ENCODE results near the gene LARP6. TPM values are rescaled to one million over a fixed set of nuclear protein-coding genes. Genes with fewer than 3 reads are reported as not detected.

The LARP6 gene
- total and polyA plus RNA-seq, 2 donors (not counting 1 experiment from before 2014, with no cell fraction given) = not detected

- ChIA-PET POLR2A (no interaction called here), CTCF (interaction anchor here (0.7 kb wide), 1 partner anchor 22 kb away, joined by 3 read pairs; no protein-coding TSS in a partner anchor)
- intact Hi-C loops (cut with micrococcal nuclease) = no loop called here
- Mint-ChIP-seq H3K9me3 (ENCODE audit: insufficient read depth) (peaks cover 3% of the 10 kb centered on the region), H3K27ac (no peak overlapping the region), H3K27me3 (peaks cover 21% of the 10 kb centered on the region), H3K4me3 (no peak overlapping the region), H3K4me1 (no peaks in the 10 kb centered on the region)
- Histone ChIP-seq H3K9me3 (ENCODE audit: control extremely low read depth in 1 of 3, control insufficient read depth in 2 of 3, insufficient read depth in 1 of 3, low read length in 2 of 3) (peaks cover 0 to 7% (median 0%) of the 10 kb centered on the region in 3 donors), H4K20me1 (ENCODE audit: control insufficient read depth, insufficient read depth, low read length, poor library complexity, severe bottlenecking) (no peaks in the 10 kb centered on the region), H3K9ac (ENCODE audit: low read length) (no peak overlapping the region), H3K27me3 (replicated peaks in 1 of 4; ENCODE audit: control extremely low read depth in 1 of 4, control insufficient read depth in 3 of 4, insufficient read depth in 4 of 4, low read length in 3 of 4) (peaks cover 0 to 8% (median 0%) of the 10 kb centered on the region in 4 experiments), H3K79me2 (ENCODE audit: control insufficient read depth, insufficient read depth, low read length) (no peaks in the 10 kb centered on the region), H3K4me2 (replicated peaks; ENCODE audit: low read depth, low read length, poor library complexity, severe bottlenecking) (no peak overlapping the region), H3K4me1 (ENCODE audit: control insufficient read depth in 2 of 2, insufficient read depth in 2 of 2, low read length in 2 of 2) (no peaks in the 10 kb centered on the region), H3K36me3 (replicated peaks in 1 of 2; ENCODE audit: control extremely low read depth in 1 of 2, control insufficient read depth in 1 of 2, extremely low read depth in 1 of 2, insufficient read depth in 2 of 2, low read length in 1 of 2) (no peaks in the 10 kb centered on the region), H3K4me3 (ENCODE audit: control extremely low read depth in 1 of 5, extremely low read depth in 1 of 5, insufficient read depth in 1 of 5, low read depth in 2 of 5, low read length in 4 of 5) (no peak overlapping the region), H2AFZ (ENCODE audit: insufficient read depth, low read depth, low read length, poor library complexity, severe bottlenecking) (no peak overlapping the region), H3K27ac (ENCODE audit: low read length in 2 of 2) (no peak overlapping the region)
- DNase-seq = no peak
- ATAC-seq (ENCODE audit: low read depth) = no peak
- WGBS (ENCODE audit: insufficient coverage) = no CpG with 5 or more reads among the region's 5 CpGs
- TF ChIP-seq CTCF (IDR thresholded peaks at IDR 0.05) = no peak
- TF ChIP-seq EZH2 (IDR thresholded peaks at IDR 0.05; ENCODE audit: borderline replicate concordance, insufficient read depth, low read depth, low read length, poor library complexity, severe bottlenecking) = no peak
Measured at GRCh38 chr15:70823196-70823595, 30.8 kb downstream of the LARP6 start.

GRCh38 chr15:70820214-70820613, 33.7 kb downstream of the LARP6 start:
- Histone ChIP-seq H3K79me2 (ENCODE audit: control insufficient read depth, insufficient read depth, low read length) (no peaks in the 10 kb centered on the region), H2AFZ (ENCODE audit: insufficient read depth, low read depth, low read length, poor library complexity, severe bottlenecking) (no peak overlapping the region), H3K9me3 (ENCODE audit: control extremely low read depth in 1 of 3, control insufficient read depth in 2 of 3, insufficient read depth in 1 of 3, low read length in 2 of 3) (peaks cover 0 to 9% (median 0%) of the 10 kb centered on the region in 3 donors), H3K9ac (ENCODE audit: low read length) (no peak overlapping the region), H3K4me1 (ENCODE audit: control insufficient read depth in 2 of 2, insufficient read depth in 2 of 2, low read length in 2 of 2) (no peaks in the 10 kb centered on the region), H3K4me3 (ENCODE audit: control extremely low read depth in 1 of 5, extremely low read depth in 1 of 5, insufficient read depth in 1 of 5, low read depth in 2 of 5, low read length in 4 of 5) (no peak overlapping the region), H3K4me2 (replicated peaks; ENCODE audit: low read depth, low read length, poor library complexity, severe bottlenecking) (no peak overlapping the region), H4K20me1 (ENCODE audit: control insufficient read depth, insufficient read depth, low read length, poor library complexity, severe bottlenecking) (no peaks in the 10 kb centered on the region), H3K27ac (ENCODE audit: low read length in 2 of 2) (no peak overlapping the region), H3K27me3 (replicated peaks in 1 of 4; ENCODE audit: control extremely low read depth in 1 of 4, control insufficient read depth in 3 of 4, insufficient read depth in 4 of 4, low read length in 3 of 4) (no peaks in the 10 kb centered on the region), H3K36me3 (replicated peaks in 1 of 2; ENCODE audit: control extremely low read depth in 1 of 2, control insufficient read depth in 1 of 2, extremely low read depth in 1 of 2, insufficient read depth in 2 of 2, low read length in 1 of 2) (no peaks in the 10 kb centered on the region)
- TF ChIP-seq EZH2 (IDR thresholded peaks at IDR 0.05; ENCODE audit: borderline replicate concordance, insufficient read depth, low read depth, low read length, poor library complexity, severe bottlenecking) = no peak
- TF ChIP-seq CTCF (IDR thresholded peaks at IDR 0.05) = no peak
- CTCF ChIA-PET = no interaction called here
- Mint-ChIP-seq H3K9me3 (ENCODE audit: insufficient read depth) (peaks cover 3% of the 10 kb centered on the region), H3K27ac (no peak overlapping the region), H3K27me3 (peaks cover 7% of the 10 kb centered on the region), H3K4me3 (no peak overlapping the region), H3K4me1 (no peaks in the 10 kb centered on the region)
- no peak for DNase-seq
- ATAC-seq (ENCODE audit: low read depth) = no peak
- intact Hi-C loops (cut with micrococcal nuclease) = no loop called here
- POLR2A ChIA-PET = no interaction called here
